Activated CD4-positive, alpha-beta T cell treated with anti-CD3 and anti-CD28 coated beads for 1 hour (primary cell): ENCODE results near the gene TSPEAR.
A peak's percentile ranks its signal among the peaks of the same experiment; 100 is the strongest.

ENCODE experiments used
- DNase-seq: peaks from one replicate; pipeline ENCODE4 v3.0.0-alpha.2; 2020

The TSPEAR gene

GRCh38 chr21:44711327-44712202 lies at the start of gene TSPEAR:
Gene TSPEAR (minus strand): TSS chr21:44711572. CDS start chr21:44711514, 58 bp downstream.
- DNase-seq: no peak

- DNase-seq: no peak
Measured at GRCh38 chr21:44760376-44760775, 49.0 kb upstream of the TSPEAR start.

GRCh38 chr21:44759628-44760285 lies 48.4 kb upstream of the TSPEAR start:
- DNase-seq: no peak

- peak; percentile 1 for DNase-seq
Measured at GRCh38 chr21:44758781-44759627, 47.6 kb upstream of the TSPEAR start.

GRCh38 chr21:44758141-44758561 lies 46.8 kb upstream of the TSPEAR start:
- peak; percentile 5 for DNase-seq

GRCh38 chr21:44757731-44758130 lies 46.4 kb upstream of the TSPEAR start:
- DNase-seq: no peak

GRCh38 chr21:44756423-44757185 lies 45.2 kb upstream of the TSPEAR start:
- DNase-seq: no peak

- no peak for DNase-seq
Measured at GRCh38 chr21:44755227-44755626, 43.9 kb upstream of the TSPEAR start.

GRCh38 chr21:44753357-44753756 lies 42.0 kb upstream of the TSPEAR start:
- DNase-seq: no peak

GRCh38 chr21:44752671-44753235 lies 41.4 kb upstream of the TSPEAR start:
- DNase-seq: no peak

- DNase-seq: no peak
Measured at GRCh38 chr21:44751799-44752636, 40.6 kb upstream of the TSPEAR start.

- no peak for DNase-seq
Measured at GRCh38 chr21:44751186-44751798, 39.9 kb upstream of the TSPEAR start.

- DNase-seq: no peak
Measured at GRCh38 chr21:44750675-44751025, 39.3 kb upstream of the TSPEAR start.

- no peak for DNase-seq
Measured at GRCh38 chr21:44749759-44750674, 38.6 kb upstream of the TSPEAR start.

- DNase-seq: no peak
Measured at GRCh38 chr21:44749116-44749758, 37.9 kb upstream of the TSPEAR start.

- DNase-seq: no peak
Measured at GRCh38 chr21:44748621-44749020, 37.2 kb upstream of the TSPEAR start.

- DNase-seq: no peak
Measured at GRCh38 chr21:44742418-44743153, 31.2 kb upstream of the TSPEAR start.

GRCh38 chr21:44741921-44742320 lies 30.5 kb upstream of the TSPEAR start:
- DNase-seq: no peak
